A549 (cell line): ENCODE measurements around the gene GNRH2. TPM values are rescaled to one million over a fixed set of nuclear protein-coding genes. Genes with fewer than 3 reads are reported as not detected.

Source experiments
- ATAC-seq, 2 experiments: fragments of 200-7000 bp in 1 of 2; fragments of >200 bp in 1 of 2; cut with Nextera tagmentation in 1 of 2; cut with Tn5 transposase in 1 of 2; 3 replicates each; pipeline versions ENCODE4 v1.8.0 to v1.9.1; 2018 to 2020; ENCODE audit warnings: mild to moderate bottlenecking in 1 of 2, moderate library complexity in 1 of 2
- CTCF ChIA-PET: fragments of 300-600 bp; sonication (Branson Sonifier 250); formaldehyde crosslinking; extraction: SDS; loops from one replicate; lab custom pipeline; 2021; ENCODE audit warnings: antibody characterized with exemption, inconsistent platforms; lab: Yijun Ruan, JAX
- POLR2A ChIA-PET: fragments of 350-600 bp; formaldehyde crosslinking; extraction: SDS; loops from one replicate; lab custom pipeline; 2021; ENCODE audit warnings: antibody characterized with exemption, inconsistent platforms; lab: Yijun Ruan, JAX
- DNase-seq, 2 experiments: peaks; one replicate each; pipeline versions ENCODE4 v3.0.0 to v3.0.0-alpha.2; 2011 to 2016; ENCODE audit warnings: low read depth in 1 of 2, low spot score in 1 of 2
- FAIRE-seq: peaks from 2 replicates; lab custom pipeline; 2011; peaks lifted over from hg19 to GRCh38; lab: Jason Lieb, UNC
- H3K27ac ChIP-seq, 2 experiments: fragments of >200 bp; sonication (Bioruptor Twin); formaldehyde crosslinking; 3 replicates each; pipeline ENCODE4 v1.5.1; 2016 to 2017
- H3K4me1 ChIP-seq: fragments of >200 bp; sonication (Bioruptor Twin); formaldehyde crosslinking; 3 replicates; pipeline ENCODE4 v1.6.1; 2016
- H3K4me2 ChIP-seq: fragments of >200 bp; sonication (Bioruptor Twin); formaldehyde crosslinking; 3 replicates; pipeline ENCODE4 v1.6.1; 2016
- H3K4me3 ChIP-seq: fragments of >200 bp; sonication (Bioruptor Twin); formaldehyde crosslinking; 3 replicates; pipeline ENCODE4 v1.5.1; 2016
- H3K9me3 ChIP-seq: fragments of >200 bp; sonication (Bioruptor Twin); formaldehyde crosslinking; 3 replicates; pipeline ENCODE4 v1.6.1; 2016
- ATOH8 ChIP-seq: fragments of 250-450 bp; sonication (Bioruptor Pico); IDR thresholded peaks from 2 replicates; pipeline ENCODE4 v1.5.0; 2020; ENCODE audit warnings: low read depth, mild to moderate bottlenecking, moderate library complexity
- CBX2 ChIP-seq: fragments of 200-600 bp; sonication (generic); IDR thresholded peaks from 2 replicates; pipeline ENCODE4 v1.6.1; 2016; ENCODE audit warnings: low read depth, mild to moderate bottlenecking, borderline replicate concordance
- CHD2 ChIP-seq: fragments of 150-350 bp; IDR thresholded peaks from 2 replicates; pipeline ENCODE4 v1.6.1; 2014; ENCODE audit warnings: low read length; ENCODE audit not compliant: partially characterized antibody
- CHD4 ChIP-seq: fragments of 200-600 bp; sonication (generic); IDR thresholded peaks from 2 replicates; pipeline ENCODE4 v1.6.1; 2016; ENCODE audit warnings: antibody characterized with exemption, mild to moderate bottlenecking, borderline replicate concordance
- CTCF ChIP-seq: fragments of >200 bp; sonication (Bioruptor Twin); formaldehyde crosslinking; IDR thresholded peaks from 3 replicates; pipeline ENCODE4 v1.5.1; 2016
- E2F6 ChIP-seq: IDR thresholded peaks from 2 replicates; pipeline ENCODE4 v1.6.1; 2012; ENCODE audit warnings: low read depth, borderline replicate concordance
- EP300 ChIP-seq, 2 experiments: fragments of >200 bp; sonication (Bioruptor Twin); formaldehyde crosslinking; IDR thresholded peaks; 2 replicates in 1 of 2; 3 replicates in 1 of 2; pipeline ENCODE4 v1.6.1; 2016 to 2017
- ESRRA ChIP-seq: fragments of 150-350 bp; IDR thresholded peaks from 2 replicates; pipeline ENCODE4 v1.6.1; 2014; ENCODE audit warnings: mild to moderate bottlenecking, low read length, borderline replicate concordance
- FOXS1 ChIP-seq: fragments of 250-450 bp; sonication (Bioruptor Pico); IDR thresholded peaks from 2 replicates; pipeline ENCODE4 v1.5.0; 2020; ENCODE audit warnings: mild to moderate bottlenecking, moderate library complexity
- HOXA7 ChIP-seq: fragments of 250-450 bp; sonication (Bioruptor Pico); IDR thresholded peaks from 2 replicates; pipeline ENCODE4 v1.5.0; 2020; ENCODE audit warnings: mild to moderate bottlenecking, moderate library complexity
- MAX ChIP-seq: IDR thresholded peaks from 2 replicates; pipeline ENCODE4 v1.6.1; 2012
- MAZ ChIP-seq: fragments of 150-350 bp; IDR thresholded peaks from 2 replicates; pipeline ENCODE4 v1.6.1; 2014; ENCODE audit warnings: antibody characterized with exemption, low read depth, low read length, borderline replicate concordance
- MYC ChIP-seq: IDR thresholded peaks from 2 replicates; pipeline ENCODE4 v1.6.1; 2012; ENCODE audit warnings: mild to moderate bottlenecking, inconsistent platforms, low read length, improper control_type of control experiment, borderline replicate concordance
- NFE2L2 ChIP-seq: fragments of 150-350 bp; conservative IDR thresholded peaks from 2 replicates; pipeline ENCODE4 v1.6.1; 2014; ENCODE audit warnings: low read length
- NPAS2 ChIP-seq: fragments of 250-450 bp; sonication (Bioruptor Pico); IDR thresholded peaks from 2 replicates; pipeline ENCODE4 v1.8.0; 2022; ENCODE audit warnings: mild to moderate bottlenecking, moderate library complexity, borderline replicate concordance
- POLR2A ChIP-seq: IDR thresholded peaks from 2 replicates; pipeline ENCODE4 v1.6.1; 2012; ENCODE audit warnings: mild to moderate bottlenecking, low read length
- RNF2 ChIP-seq: fragments of 200-600 bp; sonication (generic); IDR thresholded peaks from 2 replicates; pipeline ENCODE4 v1.6.1; 2016; ENCODE audit warnings: low read depth, mild to moderate bottlenecking, antibody characterized with exemption, moderate library complexity, borderline replicate concordance
- SMC3 ChIP-seq: fragments of >200 bp; sonication (Bioruptor Twin); formaldehyde crosslinking; IDR thresholded peaks from 3 replicates; pipeline ENCODE4 v1.6.1; 2018; ENCODE audit warnings: inconsistent platforms
- TFCP2L1 ChIP-seq: fragments of 250-450 bp; sonication (Bioruptor Pico); IDR thresholded peaks from 2 replicates; pipeline ENCODE4 v1.5.0; 2021; ENCODE audit warnings: mild to moderate bottlenecking
- TP53 ChIP-seq: fragments of 250-450 bp; sonication (Bioruptor Pico); IDR thresholded peaks from 2 replicates; pipeline ENCODE4 v1.5.0; 2021; ENCODE audit warnings: mild to moderate bottlenecking, moderate library complexity
- USF2 ChIP-seq: fragments of 450-650 bp; IDR thresholded peaks from 2 replicates; pipeline ENCODE4 v1.6.1; 2014; ENCODE audit warnings: antibody characterized with exemption
- ZSCAN20 ChIP-seq: fragments of 250-450 bp; sonication (Bioruptor Pico); IDR thresholded peaks from 2 replicates; pipeline ENCODE4 v1.8.0; 2022; ENCODE audit warnings: mild to moderate bottlenecking, moderate library complexity
- WGBS: methylation state at CpG from one replicate; pipeline ENCODE4 v1.1.6; 2017; ENCODE audit errors: missing lambda C conversion rate; 5-methylcytosine and 5-hydroxymethylcytosine counted together
- polyA minus RNA-seq: library from RNA; depleted of rRNA, polyadenylated mRNA; stranded (reverse); fragments of >200 nt; gene quantifications from 2 replicates; pipeline ENCODE4 v1.2.3, GENCODE V29; 2011; rRNA and poly(A)+ RNA removed
- polyA plus RNA-seq, 4 experiments: library from polyadenylated mRNA; depleted of rRNA in 3 of 4; stranded (reverse); fragments of >200 nt; fragmentation: RNase III in 1 of 4; extraction: RNeasy Plus Mini Kit Qiagen cat#74134 plus additional on column Dnase treatment in 1 of 4; gene quantifications; 2 replicates in 3 of 4; 3 replicates in 1 of 4; pipeline ENCODE4 v1.2.3, GENCODE V29; 2011 to 2017
- TF ChIP-seq, protein P1 (sequence below): fragments of 200-600 bp; sonication (generic); IDR thresholded peaks from 2 replicates; pipeline ENCODE4 v1.6.1; 2016; ENCODE audit warnings: antibody characterized with exemption, mild to moderate bottlenecking, moderate library complexity
- TF ChIP-seq, protein P2 (sequence below): IDR thresholded peaks from 2 replicates; pipeline ENCODE4 v1.6.1; 2012

The GNRH2 gene
- polyA plus RNA-seq (2011; rRNA removed) (not detected in 2 replicates), polyA plus RNA-seq (2017; fragmentation: RNase III; extraction: RNeasy Plus Mini Kit Qiagen cat#74134 plus additional on column Dnase treatment) (0.12 to 0.20 TPM in 2 of 3 replicates, not detected in the other), polyA minus RNA-seq (0.50 and 0.63 TPM in 2 replicates)
- 0.17 and 0.31 TPM in 2 replicates for polyA plus RNA-seq (2012; cell fraction: cytosol; rRNA removed)
- 2.1 and 3.4 TPM in 2 replicates for polyA plus RNA-seq (2012; cell fraction: nucleus; rRNA removed)

DNA sequence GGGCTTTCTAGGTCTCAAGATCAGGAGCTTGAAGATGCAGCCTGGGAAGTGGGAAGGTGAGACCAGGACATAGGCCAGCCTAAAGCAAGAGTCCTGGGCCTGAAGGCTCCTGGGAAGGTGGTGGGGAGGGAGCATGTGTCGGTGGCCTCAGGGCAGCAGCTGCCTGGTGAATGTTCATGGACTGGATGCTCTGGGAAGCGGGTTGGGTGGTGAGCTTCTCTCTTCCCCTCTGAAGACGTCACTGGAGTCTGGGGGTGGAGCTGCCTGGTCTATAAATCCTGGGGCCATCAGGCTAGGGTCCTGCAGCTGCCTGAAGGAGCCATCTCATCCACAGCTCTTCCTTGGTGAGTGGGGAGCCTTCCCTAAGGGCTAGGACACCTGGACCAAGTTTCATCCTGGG is at the start of gene GNRH2:
GNRH2 (plus strand) TSS at position 301 of the 400 bp plus-strand sequence. CDS start 793 bp downstream, outside the sequence.
- Histone ChIP-seq H3K27ac (no peak within 1 kb of the TSS), H3K4me2 (no peak within 1 kb of the TSS), H3K4me1 (peaks cover 23% of the 10 kb centered on the region), H3K9me3 (no peaks in the 10 kb centered on the region), H3K4me3 (no peak within 1 kb of the TSS)
- ChIA-PET CTCF (interaction anchor here (0.8 to 2.6 kb wide), 5 partner anchors 10 to 274 kb away, joined by 3 to 16 read pairs (median 5); no protein-coding TSS in a partner anchor), POLR2A (no interaction called here)
- FAIRE-seq, result no peak
- TF ChIP-seq MAX (no peak), NFE2L2 (no peak), CHD4 (no peak), RNF2 (no peak), TFCP2L1 (CRISPR knock-in tag) (no peak), TP53 (CRISPR knock-in tag) (no peak), ATOH8 (CRISPR knock-in tag) (no peak), ESRRA (no peak), SMC3 (no peak), CBX2 (no peak)
- WGBS, result 89% methylated on average over 3 of the region's 3 CpGs
- ATAC-seq, result no peak
- no peak for DNase-seq

GRCh38 chr20:2995796-2996195 is 47.6 kb upstream of the GNRH2 start:
- TF ChIP-seq CTCF (no peak), FOXS1 (CRISPR knock-in tag) (no peak), RNF2 (no peak), USF2 (no peak), ZSCAN20 (CRISPR knock-in tag) (no peak), MAZ (no peak), CHD2 (no peak), HOXA7 (CRISPR knock-in tag) (no peak), NFE2L2 (no peak), MYC (no peak), E2F6 (no peak), NPAS2 (CRISPR knock-in tag) (no peak), EP300 (IDR thresholded peaks at IDR 0.05) (no peak), POLR2A (no peak)
- TF ChIP-seq, protein P1, sequence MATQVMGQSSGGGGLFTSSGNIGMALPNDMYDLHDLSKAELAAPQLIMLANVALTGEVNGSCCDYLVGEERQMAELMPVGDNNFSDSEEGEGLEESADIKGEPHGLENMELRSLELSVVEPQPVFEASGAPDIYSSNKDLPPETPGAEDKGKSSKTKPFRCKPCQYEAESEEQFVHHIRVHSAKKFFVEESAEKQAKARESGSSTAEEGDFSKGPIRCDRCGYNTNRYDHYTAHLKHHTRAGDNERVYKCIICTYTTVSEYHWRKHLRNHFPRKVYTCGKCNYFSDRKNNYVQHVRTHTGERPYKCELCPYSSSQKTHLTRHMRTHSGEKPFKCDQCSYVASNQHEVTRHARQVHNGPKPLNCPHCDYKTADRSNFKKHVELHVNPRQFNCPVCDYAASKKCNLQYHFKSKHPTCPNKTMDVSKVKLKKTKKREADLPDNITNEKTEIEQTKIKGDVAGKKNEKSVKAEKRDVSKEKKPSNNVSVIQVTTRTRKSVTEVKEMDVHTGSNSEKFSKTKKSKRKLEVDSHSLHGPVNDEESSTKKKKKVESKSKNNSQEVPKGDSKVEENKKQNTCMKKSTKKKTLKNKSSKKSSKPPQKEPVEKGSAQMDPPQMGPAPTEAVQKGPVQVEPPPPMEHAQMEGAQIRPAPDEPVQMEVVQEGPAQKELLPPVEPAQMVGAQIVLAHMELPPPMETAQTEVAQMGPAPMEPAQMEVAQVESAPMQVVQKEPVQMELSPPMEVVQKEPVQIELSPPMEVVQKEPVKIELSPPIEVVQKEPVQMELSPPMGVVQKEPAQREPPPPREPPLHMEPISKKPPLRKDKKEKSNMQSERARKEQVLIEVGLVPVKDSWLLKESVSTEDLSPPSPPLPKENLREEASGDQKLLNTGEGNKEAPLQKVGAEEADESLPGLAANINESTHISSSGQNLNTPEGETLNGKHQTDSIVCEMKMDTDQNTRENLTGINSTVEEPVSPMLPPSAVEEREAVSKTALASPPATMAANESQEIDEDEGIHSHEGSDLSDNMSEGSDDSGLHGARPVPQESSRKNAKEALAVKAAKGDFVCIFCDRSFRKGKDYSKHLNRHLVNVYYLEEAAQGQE, result no peak
- TF ChIP-seq, protein P2, sequence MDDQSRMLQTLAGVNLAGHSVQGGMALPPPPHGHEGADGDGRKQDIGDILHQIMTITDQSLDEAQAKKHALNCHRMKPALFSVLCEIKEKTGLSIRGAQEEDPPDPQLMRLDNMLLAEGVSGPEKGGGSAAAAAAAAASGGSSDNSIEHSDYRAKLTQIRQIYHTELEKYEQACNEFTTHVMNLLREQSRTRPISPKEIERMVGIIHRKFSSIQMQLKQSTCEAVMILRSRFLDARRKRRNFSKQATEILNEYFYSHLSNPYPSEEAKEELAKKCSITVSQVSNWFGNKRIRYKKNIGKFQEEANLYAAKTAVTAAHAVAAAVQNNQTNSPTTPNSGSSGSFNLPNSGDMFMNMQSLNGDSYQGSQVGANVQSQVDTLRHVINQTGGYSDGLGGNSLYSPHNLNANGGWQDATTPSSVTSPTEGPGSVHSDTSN, result no peak
- TF ChIP-seq, all 56 proteins: peak for 0
- ATAC-seq (no peak), DNase-seq (no peak), FAIRE-seq (no peak)
- 90% methylated on average over 2 of the region's 2 CpGs for WGBS
- CTCF ChIA-PET, result interaction anchor here (1.6 to 3.2 kb wide), 4 partner anchors 56 to 283 kb away, joined by 3 to 13 read pairs (median 7); no protein-coding TSS in a partner anchor
- Histone ChIP-seq H3K4me2 (no peak overlapping the region), H3K4me1 (no peaks in the 10 kb centered on the region), H3K27ac (no peak overlapping the region), H3K4me3 (no peak overlapping the region), H3K9me3 (no peaks in the 10 kb centered on the region)
- POLR2A ChIA-PET, result no interaction called here
